Mononuclear cell (primary cell): Measurements from ENCODE around the gene RXRG. TPM values are rescaled to one million over a fixed set of nuclear protein-coding genes. Genes with fewer than 3 reads are reported as not detected.

Source experiments
- H3K27me3 ChIP-seq: 2 replicates; pipeline ENCODE4 v1.6.0; 2011; ENCODE audit warnings: low read length, control low read depth; ENCODE audit not compliant: insufficient read depth
- H3K4me1 ChIP-seq: 2 replicates; pipeline ENCODE4 v1.5.1; 2011; ENCODE audit warnings: mild to moderate bottlenecking, low read length, control low read depth; ENCODE audit not compliant: insufficient read depth
- H3K4me3 ChIP-seq: 2 replicates; pipeline ENCODE4 v1.5.1; 2011; ENCODE audit warnings: mild to moderate bottlenecking, low read length, moderate library complexity
- H3K9me3 ChIP-seq: 2 replicates; pipeline ENCODE4 v1.5.1; 2011; ENCODE audit warnings: low read depth, mild to moderate bottlenecking, control low read depth, low read length
- total RNA-seq: library from RNA; depleted of rRNA; stranded (reverse); fragments of >200 nt; gene quantifications from one replicate; pipeline ENCODE4 v1.2.3, GENCODE V29; 2012

The RXRG gene
- total RNA-seq, 1 donor = not detected

DNA sequence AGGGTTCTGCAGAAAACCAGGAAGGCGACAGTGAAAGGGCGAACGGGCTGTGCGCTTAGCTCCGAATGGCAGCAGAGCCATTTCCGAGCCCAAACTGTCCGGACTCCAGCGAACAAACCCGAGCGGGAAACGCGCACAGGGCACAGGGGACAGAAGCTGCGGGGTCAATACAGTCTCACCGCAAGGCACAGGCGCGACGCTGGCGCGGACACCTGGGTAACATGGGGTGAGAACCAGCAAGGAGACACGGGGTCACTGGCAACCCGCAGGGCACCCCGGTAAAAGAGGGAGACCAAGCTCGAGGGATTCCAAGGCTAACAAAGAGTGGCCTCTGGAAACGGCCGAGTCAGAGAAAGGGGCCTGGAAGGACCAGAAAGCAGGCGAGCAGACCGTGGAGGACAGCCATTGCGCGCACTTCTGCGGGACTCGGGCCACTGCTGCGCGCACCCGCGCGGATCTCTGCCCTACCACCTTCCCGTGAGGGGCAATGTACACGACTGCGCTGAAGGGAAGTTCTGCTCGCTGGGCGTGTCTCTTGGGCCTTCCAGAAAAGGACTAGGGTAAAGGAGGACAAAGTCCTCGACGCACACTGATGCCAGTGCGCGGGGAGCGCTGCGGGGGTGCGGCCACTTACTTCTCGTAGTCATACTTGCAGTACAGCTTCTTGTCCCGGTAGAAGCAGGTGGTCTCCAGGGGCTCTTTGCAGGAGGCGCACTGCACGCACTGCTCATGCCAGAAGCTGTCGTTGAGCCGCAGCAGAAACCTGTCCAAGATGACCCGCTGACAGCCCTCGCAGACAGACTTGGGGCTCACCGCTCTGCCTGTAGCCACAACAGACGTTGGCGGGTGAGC, 92.3 kb downstream of the RXRG start:
- no peaks in the 10 kb centered on the region for H3K4me1 ChIP-seq
- no peak overlapping the region for H3K4me3 ChIP-seq
- peaks cover 90% of the 10 kb centered on the region for H3K27me3 ChIP-seq
- no peaks in the 10 kb centered on the region for H3K9me3 ChIP-seq

DNA sequence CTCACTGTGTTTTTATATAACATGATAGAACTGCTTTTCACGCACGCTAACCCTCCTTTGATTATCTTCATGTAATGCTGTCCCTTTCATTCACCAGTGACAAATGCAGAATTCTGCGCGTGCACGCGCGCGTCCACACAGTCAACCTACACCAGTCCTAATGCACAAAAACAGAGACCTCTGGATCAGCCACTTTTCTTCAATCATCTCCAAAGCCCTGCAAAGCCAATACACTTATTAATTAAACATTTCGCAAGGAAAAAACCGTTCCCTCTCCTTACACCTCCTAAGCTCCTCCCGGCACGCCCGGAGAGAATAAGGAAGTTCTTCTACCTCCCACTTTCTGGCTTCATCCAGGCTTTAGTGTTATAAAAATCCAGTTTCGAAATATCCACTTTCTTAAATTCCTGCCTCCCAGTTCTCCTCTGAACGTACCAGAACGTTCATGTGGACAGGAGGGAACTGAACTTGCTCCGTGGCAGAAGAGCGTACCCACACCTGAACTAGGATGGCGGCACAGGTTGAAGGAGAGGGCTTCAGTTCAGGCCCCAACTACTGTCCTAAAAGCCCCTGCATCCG, 93.0 kb downstream of the RXRG start:
- no peaks in the 10 kb centered on the region for H3K9me3 ChIP-seq
- H3K4me1 ChIP-seq = no peaks in the 10 kb centered on the region
- H3K4me3 ChIP-seq = no peak overlapping the region
- H3K27me3 ChIP-seq = peaks cover 89% of the 10 kb centered on the region

Other genes with a start within 250 kb of the RXRG start
- not detected for gene LMX1A, start 88.4 kb downstream of the RXRG start, total RNA-seq
- not detected for gene LRRC52, start 98.9 kb upstream of the RXRG start, total RNA-seq
- gene MGST3, start 186.1 kb upstream of the RXRG start, total RNA-seq = 17.8 TPM